ENCODE measurements around the gene CATSPERD. TPM values are rescaled to one million over a fixed set of nuclear protein-coding genes. Genes with fewer than 3 reads are reported as not detected.

The CATSPERD gene
- total and polyA plus RNA-seq, 9 of the 15 experiments (the other 6 are each of a cell fraction or from before 2014, with no cell fraction given): not detected

- under 1% methylated on average over 11 of the region's 11 CpGs for WGBS (ENCODE audit: insufficient coverage, low coverage, missing lambda C conversion rate)
- Histone ChIP-seq H3K79me2 (ENCODE audit: control insufficient read depth, insufficient read depth, low read length) (peaks cover 57% of the 10 kb centered on the region), H3K4me3 (peak overlapping the region; percentile 98), H3K4me1 (replicated peaks in 1 of 2; ENCODE audit: control insufficient read depth in 2 of 2, insufficient read depth in 2 of 2, low read length in 2 of 2) (peaks cover 13 to 28% of the 10 kb centered on the region in 2 experiments; a peak in 4 of 5 replicates), H3K36me3 (ENCODE audit: control insufficient read depth, insufficient read depth, low read length) (peaks cover 41% of the 10 kb centered on the region), H4K20me1 (replicated peaks; ENCODE audit: control insufficient read depth, insufficient read depth, low read length) (peaks cover 12% of the 10 kb centered on the region; the same call in 1 of the 2 replicates), H3K27ac (ENCODE audit: extremely low read depth, low read depth, low read length) (peak overlapping the region; percentile 99), H3K9ac (ENCODE audit: insufficient read depth in 1 of 2, low read depth in 2 of 2, low read length in 2 of 2) (peak overlapping the region; percentile 98 to 99), H3K4me2 (ENCODE audit: insufficient read depth, low read length) (peak overlapping the region; percentile 98), H2AFZ (ENCODE audit: low read depth, low read length) (no peak overlapping the region), H3K9me1 (ENCODE audit: control insufficient read depth, insufficient read depth, low read length) (no peaks in the 10 kb centered on the region), H3K9me3 (replicated peaks; ENCODE audit: control insufficient read depth, insufficient read depth, low read depth, low read length) (no peaks in the 10 kb centered on the region), H3K27me3 (ENCODE audit: control insufficient read depth in 2 of 2, insufficient read depth in 2 of 2, low read length in 2 of 2) (no peaks in the 10 kb centered on the region)
- TSS peak; percentile 99 for BruUV-seq (replicated peaks)
- ChIA-PET CTCF (ENCODE audit: low intra/inter-chr PET ratio) (interaction anchor here (0.7 kb wide), 1 partner anchor 108 kb away, joined by 3 read pairs; no protein-coding TSS in a partner anchor), POLR2A (interaction anchor here (0.5 to 3.3 kb wide), 32 partner anchors 9 to 1876 kb away, joined by 3 to 31 read pairs (median 4); partner anchors contain the start of genes DUS3L, NDUFA11, NRTN and RPL36)
- in situ Hi-C loops (cut with MboI) (no loop called here), intact Hi-C loops (cut with micrococcal nuclease) (loop anchor here (1.0 to 2.0 kb wide), 2 partner anchors 26 to 72 kb away; partner anchors contain the start of gene DUS3L)
- DNase-seq (ENCODE audit: extremely low read depth in 1 of 4, low spot score in 3 of 4): peak; percentile 40 to 81 (median 55)
- ATAC-seq: peak; percentile 67
- peak; percentile 59 for FAIRE-seq
- TF ChIP-seq CTBP1 (IDR thresholded peaks at IDR 0.05; ENCODE audit: borderline replicate concordance) (peak; percentile 76), NCOR1 (IDR thresholded peaks at IDR 0.05) (peak; percentile 47), SOX6 (IDR thresholded peaks at IDR 0.05) (peak; percentile 70), NKRF (IDR thresholded peaks at IDR 0.05; ENCODE audit: borderline replicate concordance) (0 out of 2 replicates have a peak, but pooled peaks have one; percentile 14), ZNF41 (CRISPR knock-in tag; conservative IDR thresholded peaks at IDR 0.05) (peak; percentile 40; the same call in 1 of the 2 replicates), MYNN (IDR thresholded peaks at IDR 0.05) (peak; percentile 99), MYNN (CRISPR knock-in tag; IDR thresholded peaks at IDR 0.05) (peak; percentile 90), ZNF263 (CRISPR knock-in tag; IDR thresholded peaks at IDR 0.05; ENCODE audit: borderline replicate concordance) (0 out of 2 replicates have a peak, but pooled peaks have one; percentile 33), SP1 (CRISPR knock-in tag; IDR thresholded peaks at IDR 0.05) (peak; percentile 53), RNF2 (IDR thresholded peaks at IDR 0.05) (peak; percentile 33; the same call in 1 of the 2 replicates), NR2C1 (IDR thresholded peaks at IDR 0.05) (peak; percentile 74; the same call in 1 of the 2 replicates), NR2C1 (tag; IDR thresholded peaks at IDR 0.05) (peak; percentile 74), POLR2H (tag; IDR thresholded peaks at IDR 0.05; ENCODE audit: low read depth) (peak; percentile 98), GTF2E2 (tag; IDR thresholded peaks at IDR 0.05) (0 out of 2 replicates have a peak, but pooled peaks have one; percentile 49), ZFPM2 (CRISPR knock-in tag; IDR thresholded peaks at IDR 0.05) (peak; percentile 74; the same call in 1 of the 2 replicates), AFF1 (IDR thresholded peaks at IDR 0.05; ENCODE audit: low read depth in 1 of 2, partially characterized antibody in 2 of 2) (peak; percentile 76 to 88)
Observed at GRCh38 chr19:5718579-5719273, 1.7 kb upstream of the CATSPERD start.

Measured in K562 (cell line).